HG03095 (cell line): ENCODE results near the gene DYNC1LI2.
A peak's percentile ranks its signal among the peaks of the same experiment; 100 is the strongest.
"Not testable (repeated sequence)": the region's sequence is repeated elsewhere in the genome, so short reads cannot be mapped to it uniquely, and the experiment has no call there.

Experiments used
- ATAC-seq: cut with Tn5 transposase; IDR thresholded peaks from one replicate; pipeline ENCODE4 v1.9.1; 2021; ENCODE audit warnings: moderate library complexity; ENCODE audit not compliant: unreplicated experiment

Gene DYNC1LI2

DNA sequence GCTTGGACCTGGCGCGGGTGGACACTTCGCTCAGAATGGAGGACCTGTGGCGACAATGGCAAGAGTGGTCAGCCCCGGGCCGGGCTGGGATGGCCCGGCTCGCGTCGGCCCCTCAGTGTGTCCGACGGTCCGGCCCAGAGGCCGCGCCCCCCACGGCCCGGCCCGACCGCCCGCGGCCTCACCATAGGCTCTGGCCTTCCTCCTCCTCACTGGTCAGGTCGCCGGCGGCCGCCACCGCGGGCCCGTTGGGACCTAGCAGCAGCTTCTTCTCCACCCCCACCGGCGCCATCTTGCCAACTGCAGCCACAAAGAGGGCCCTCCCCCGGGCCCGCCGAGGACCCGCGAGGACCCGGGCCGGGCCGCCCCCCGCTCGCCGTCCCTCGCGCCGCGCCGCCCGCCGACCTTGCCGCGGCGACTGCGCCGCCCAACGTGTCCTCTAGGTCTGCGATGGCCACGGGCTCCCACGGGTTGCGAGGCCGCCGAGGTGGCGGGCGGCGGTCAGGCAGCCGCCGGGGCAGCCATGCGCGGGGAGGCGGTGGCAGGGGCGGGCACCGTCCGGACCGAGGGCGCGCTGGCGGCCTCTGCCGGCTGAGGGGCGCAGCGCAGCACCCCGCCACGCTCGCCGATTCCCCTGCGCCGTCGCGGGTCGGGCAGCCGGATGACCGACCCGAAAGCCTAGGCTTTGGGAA, at the start of gene DYNC1LI2:
Gene DYNC1LI2, minus strand, starts transcription at position 307 of the 689 bp plus-strand sequence. Its CDS starts 18 bp downstream, at position 289.
- ATAC-seq = peak; percentile 87

DNA sequence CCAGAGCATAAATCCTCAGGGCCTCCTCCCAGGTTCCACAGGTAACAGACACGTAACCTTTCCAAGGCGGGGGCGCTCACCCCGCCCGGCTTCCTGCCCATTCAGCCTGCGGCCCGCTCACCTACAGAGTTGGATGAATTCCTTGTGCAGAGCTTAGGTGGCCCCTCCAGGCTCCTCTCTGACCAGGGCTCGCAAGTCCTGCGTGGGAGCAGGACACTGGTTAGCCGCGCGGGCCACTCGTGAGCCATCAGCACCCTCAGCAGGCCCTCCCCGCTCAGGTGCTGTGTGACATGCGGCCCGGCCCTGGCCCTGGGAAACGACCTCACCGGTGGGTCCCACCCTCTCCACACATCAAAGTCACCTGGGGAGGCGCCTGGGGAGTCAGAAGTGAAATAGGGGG, 49.4 kb upstream of the DYNC1LI2 start:
- ATAC-seq = no peak

DNA sequence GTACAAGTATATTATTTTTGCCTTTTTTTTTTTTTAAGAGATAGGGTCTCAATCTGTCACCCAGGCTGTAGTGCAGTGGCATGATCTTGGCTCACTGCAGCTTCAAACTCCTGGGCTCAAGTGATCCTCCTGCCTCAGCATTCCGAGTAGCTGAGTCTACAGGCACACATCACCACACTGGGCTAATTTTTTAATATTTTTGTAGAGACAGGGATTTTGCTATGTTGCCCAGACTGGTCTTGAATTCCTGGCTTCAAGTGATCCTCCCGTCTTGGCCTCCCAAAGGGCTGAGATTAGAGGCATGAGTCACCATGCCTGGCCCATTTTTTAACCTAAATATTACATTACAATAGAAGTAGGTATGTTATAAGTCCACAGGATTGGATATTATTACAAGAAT, 46.8 kb upstream of the DYNC1LI2 start:
- no peak for ATAC-seq

DNA sequence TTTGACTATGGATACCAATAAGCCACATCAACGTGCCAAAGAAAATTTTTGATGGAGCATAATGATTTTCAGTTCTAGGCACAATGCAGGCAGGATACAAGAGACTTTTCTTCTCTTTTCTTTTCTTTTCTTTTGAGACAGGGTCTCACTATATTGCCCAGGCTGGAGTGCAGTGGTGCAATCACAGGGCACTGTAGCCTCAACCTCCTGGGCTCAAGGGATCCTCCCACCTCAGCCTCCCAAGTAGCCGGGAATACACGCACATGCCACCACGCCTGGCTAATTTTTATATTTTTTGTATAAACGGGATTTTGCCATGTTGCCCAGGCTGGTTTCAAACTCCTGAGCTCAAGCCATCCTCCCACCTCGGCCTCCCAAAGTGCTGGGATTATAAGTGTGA, 42.6 kb upstream of the DYNC1LI2 start:
- ATAC-seq = not testable (repeated sequence)

DNA sequence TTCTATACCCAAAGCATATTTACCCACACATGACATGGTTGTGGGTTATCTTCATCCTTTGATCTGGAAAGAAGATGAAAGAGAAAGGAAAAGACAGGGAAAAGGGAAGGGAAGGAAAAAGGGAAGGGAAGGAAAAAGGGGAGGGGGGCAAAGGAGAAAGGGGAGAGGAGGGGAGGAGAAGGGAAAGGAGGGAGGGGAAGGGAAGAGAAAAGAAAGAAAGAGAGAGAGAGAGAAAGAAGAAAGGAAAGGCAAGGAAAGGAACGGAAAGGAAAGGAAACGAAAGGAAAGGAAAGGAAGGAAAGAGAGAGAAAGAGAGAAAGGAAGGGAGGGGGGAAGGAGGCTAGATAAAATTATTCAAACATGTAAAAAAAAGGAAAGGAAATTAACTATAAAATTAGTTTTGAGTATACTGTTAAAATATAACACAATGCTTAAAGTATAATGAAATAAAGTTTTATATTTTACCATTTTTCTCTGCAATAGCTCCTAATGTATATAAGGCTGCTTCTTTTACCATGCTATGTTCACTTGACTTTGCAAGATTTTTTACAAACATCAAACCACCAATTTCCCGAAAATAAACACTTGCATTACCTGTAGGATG, 38.8 kb upstream of the DYNC1LI2 start:
- ATAC-seq = no peak

DNA sequence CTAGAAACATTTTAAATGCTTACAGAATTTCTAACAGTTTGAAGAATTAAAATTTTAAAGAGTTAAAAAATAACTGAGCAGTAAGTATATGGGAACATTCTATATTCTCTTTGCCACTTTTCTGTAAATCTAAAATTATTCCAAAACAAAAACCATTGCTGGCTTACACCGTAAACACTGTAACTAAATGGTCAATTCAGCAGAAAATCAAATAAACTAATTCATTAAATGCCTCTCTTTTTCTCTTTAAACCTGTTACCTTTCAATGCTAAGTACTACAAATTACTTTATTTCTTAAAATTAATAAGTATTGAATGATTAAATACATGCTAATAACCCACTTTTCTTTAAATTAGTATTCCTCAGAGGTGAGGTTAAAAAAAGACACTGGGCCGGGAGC, 36.0 kb upstream of the DYNC1LI2 start:
- ATAC-seq = no peak

DNA sequence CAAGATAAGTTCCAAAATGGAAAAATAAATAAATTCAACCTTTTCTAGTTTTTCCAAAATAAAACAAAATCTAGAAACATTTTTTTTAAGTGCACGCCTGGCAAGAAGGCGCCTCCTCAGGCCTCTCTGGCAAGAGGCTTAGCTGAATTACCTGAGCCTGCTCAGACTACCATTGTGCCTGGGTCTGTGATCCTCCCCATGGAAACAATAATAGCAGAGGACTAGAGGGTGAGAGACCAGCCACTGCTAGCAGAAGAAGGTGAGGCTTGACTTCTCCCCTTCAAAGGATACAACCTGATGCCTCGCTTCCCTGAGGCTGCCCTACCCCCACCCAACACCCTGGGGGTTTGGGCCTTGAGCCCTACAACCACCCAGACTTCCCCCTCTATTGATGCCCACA, 35.1 kb upstream of the DYNC1LI2 start:
- ATAC-seq = no peak

DNA sequence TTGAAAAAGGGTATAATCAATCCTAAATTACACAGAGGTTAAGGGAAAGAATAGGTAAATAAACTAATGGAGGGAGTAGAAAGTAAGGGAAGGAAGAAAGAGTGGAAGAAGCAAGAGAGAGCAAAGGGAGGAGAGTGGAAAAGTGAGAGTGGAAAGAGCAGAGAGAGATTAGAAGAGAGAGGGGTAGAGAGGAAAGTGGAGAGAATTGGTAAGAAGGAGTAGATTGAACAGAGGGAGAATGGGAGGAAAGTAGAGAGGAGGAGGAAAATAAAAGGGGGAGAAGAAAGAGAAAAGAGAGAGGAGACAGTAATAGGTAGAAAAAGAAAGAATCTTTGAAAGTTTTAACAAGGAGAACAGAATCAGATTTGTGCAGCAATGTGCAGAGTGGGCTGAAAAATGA, 25.0 kb upstream of the DYNC1LI2 start:
- no peak for ATAC-seq

DNA sequence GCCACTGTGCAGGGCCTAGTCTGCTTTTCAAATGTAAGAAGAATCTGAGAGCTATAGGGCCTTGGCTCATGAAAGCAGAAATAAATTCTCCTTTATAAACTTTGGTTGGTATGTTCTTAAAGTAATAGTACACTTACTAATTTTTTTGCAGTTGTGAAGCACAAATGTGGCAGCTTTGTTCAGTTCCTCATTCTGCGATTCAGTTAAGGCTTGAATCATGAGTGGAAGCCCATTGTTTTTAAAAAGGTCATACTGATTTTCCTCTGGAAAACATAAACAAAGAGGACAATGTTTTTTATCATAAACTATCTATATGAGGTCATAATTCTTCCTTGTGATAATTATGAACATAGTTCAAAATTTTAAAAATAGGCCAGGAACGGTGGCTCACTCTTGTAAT, 23.6 kb upstream of the DYNC1LI2 start:
- no peak for ATAC-seq

DNA sequence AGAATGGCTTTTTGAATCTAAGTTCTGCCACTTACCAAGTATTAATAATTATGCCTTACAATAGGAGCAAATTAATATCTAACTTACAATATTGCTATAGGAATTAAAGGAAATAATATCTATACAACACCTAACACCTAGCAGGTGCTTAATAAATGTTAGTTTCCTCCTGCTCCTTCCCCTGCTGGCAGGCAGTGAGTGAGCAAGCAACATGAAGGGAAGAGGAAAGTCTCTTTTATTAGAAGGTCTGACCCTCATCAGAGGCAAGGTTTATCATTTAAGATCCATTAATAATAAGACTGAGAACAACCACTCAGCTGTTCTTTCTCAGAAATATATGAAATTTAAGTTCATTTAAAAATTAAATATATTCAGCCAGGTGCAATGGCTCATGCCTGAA, 6.7 kb upstream of the DYNC1LI2 start:
- ATAC-seq = no peak

DNA sequence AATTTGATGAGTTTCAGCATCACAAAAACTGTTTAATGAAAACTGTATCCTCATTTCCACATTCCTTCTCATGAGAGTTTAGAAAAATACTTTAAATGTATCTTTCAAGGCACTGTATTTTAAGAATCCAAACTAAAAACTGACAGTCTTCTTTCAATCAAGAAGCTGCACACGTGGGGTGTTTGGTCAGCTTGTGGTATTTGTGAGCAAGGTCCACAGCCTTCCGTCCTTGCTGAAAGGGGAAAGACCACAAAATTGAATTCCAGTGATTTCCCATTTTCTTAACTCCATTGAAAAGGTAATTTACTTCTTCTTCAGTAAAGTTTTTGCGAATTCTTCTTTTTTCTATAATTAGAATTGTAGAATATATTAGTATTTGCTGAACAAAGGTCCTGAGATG, 3.4 kb upstream of the DYNC1LI2 start:
- no peak for ATAC-seq

DNA sequence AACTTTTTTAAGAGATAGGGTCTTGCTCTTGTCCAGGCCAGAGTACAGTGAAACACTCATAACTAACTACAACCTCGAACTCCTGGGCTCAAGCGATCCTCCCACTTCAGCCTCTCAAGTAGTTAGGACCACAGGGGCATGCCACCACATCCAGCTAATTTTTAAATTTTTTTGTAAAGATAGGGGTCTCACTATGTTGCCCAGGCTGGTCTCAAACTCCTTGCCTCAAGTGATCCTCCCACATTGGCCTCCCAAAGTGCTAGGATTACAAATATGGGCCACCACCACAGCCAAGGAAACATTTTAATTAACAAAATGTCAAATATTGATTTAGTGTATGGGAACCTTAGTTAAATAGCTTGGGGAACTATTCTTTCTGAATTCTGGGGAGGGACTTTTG, 2.8 kb upstream of the DYNC1LI2 start:
- no peak for ATAC-seq

DNA sequence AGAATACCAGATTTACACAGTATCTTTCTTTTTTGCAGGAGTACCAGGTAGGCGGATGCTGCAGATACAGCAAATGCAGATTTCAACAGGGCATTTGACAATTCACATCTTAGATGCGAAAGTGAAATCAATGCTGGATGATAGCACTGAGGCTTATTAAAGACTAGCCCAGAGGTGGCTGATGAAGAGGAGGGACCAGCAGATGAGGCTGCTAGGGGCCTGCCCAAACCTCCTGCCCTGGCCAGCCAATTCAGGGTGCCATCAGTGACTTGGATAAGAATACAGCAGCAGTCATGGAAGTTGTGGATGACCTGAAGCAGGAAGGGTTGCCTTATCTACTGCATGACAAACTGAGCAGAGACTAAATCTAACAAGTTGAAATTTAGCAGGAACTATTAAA, 1.5 kb upstream of the DYNC1LI2 start:
- no peak for ATAC-seq

DNA sequence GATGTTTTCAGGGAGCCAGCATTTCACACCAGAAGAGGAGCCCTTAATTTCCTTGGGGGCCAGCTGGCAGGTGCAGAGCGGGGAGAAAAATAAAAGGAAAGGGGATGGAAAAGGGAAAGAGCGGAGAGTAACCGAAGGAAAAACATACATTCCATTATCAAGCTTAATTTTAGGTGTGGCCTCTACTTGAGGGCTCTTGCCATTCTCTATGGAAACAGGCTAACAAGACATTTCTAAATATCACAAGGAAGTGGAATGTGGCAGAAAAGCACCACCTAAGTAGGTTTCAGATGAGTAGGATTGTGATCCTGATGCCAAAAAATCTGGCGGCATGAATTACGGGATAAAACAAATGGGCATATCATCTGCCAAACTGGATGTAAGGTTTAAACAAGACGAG, 970 bp upstream of the DYNC1LI2 start:
- no peak for ATAC-seq

DNA sequence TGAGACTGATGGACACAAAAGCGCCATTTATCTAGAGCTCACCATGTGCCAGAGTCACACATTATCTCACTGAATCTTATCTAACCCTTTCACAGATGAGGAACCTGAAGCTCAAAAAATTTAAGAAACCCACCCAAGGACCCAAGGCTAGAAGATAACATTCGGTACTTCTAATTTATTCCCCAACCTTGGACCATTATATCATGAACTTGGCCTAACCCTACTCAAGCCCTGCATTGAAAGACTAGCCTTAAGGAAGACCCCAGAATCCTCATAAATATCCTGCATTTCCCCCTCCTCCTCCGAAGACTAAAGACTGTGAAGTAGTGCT, 548 bp upstream of the DYNC1LI2 start:
- ATAC-seq = no peak

DNA sequence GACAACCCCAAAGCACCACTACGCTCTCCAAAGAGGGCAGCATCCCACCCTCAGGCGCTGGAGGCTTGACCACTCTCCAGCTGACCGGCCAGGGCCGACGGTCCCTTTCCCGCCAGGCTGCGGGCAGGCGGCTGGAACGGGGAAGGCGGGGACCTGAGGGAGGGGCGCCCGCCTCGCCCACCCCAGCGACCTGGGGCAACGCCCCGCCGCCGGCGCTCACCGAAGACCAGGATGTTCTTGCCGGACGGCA, 431 bp downstream of the DYNC1LI2 start:
- no peak for ATAC-seq

DNA sequence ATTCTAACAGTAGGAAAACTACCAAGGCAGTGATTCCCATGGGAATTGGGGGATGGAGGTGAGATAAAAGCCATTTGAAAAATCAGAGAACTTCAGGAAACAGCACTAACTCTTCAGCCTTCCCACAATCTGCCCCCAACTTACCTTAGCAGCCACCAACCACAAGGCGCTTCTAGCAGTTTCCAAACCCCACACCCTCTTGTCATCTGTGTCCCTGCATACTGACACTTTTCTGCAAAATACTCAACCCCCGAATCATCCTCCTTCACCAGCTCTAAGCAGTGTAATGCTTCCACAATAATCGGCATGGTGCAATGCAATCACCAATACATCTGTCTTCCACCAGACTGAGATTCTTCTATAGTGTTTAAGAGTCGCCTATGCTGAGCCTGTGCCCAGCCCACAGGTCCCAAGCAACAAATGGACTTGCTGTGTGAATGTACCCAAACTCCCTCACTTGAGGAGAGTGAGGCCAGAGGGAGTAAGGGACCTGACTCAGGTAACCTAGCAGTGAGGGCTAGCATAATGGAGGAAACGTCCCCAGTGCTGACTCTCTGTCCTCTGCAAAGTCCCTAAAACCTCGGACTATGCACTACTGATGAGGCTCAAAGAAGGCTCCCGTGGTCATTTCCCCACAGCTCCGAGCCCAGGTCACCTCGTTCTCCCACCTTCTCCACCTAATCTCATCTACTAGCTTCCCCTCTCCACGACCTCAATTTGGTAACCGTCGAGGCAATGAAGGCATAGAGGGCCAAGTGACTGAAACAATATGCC, 943 bp downstream of the DYNC1LI2 start:
- no peak for ATAC-seq

DNA sequence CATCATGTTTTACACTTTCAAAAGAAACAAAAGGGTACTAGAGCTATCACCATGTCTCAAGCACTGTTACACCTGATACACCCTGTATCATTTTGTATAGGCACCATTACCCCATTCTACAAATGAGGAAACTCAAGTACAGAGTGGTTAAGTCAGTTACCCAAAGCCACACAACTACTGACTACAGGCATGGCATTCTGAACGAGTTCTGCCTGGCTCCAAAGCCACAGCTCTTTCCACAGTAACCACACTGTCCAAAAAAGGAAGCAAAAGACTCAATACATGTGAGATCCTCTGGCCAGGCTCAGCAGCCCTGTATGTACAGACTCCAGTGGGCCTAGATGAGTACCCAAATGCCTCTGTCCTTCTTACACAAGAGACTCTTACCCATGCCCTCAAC, 4.7 kb downstream of the DYNC1LI2 start:
- ATAC-seq = no peak

DNA sequence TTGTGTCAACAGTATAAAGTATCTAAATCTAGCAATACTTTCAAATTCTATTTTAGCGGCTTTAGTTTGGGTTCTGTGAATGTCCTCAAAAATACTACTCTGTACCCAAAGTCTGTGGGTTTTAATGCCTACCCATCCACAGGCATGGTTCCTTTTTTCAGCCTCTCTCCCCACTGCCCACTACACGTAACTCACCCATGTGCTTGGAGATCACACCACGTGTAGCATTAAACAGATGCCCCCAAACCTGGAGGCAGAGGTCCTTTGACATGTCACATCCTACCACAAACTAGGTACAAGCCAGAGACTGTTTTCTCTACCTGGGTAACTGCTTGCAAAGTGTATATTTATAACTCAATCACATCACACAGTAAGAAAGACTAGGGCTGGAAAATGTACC, 5.4 kb downstream of the DYNC1LI2 start:
- no peak for ATAC-seq

DNA sequence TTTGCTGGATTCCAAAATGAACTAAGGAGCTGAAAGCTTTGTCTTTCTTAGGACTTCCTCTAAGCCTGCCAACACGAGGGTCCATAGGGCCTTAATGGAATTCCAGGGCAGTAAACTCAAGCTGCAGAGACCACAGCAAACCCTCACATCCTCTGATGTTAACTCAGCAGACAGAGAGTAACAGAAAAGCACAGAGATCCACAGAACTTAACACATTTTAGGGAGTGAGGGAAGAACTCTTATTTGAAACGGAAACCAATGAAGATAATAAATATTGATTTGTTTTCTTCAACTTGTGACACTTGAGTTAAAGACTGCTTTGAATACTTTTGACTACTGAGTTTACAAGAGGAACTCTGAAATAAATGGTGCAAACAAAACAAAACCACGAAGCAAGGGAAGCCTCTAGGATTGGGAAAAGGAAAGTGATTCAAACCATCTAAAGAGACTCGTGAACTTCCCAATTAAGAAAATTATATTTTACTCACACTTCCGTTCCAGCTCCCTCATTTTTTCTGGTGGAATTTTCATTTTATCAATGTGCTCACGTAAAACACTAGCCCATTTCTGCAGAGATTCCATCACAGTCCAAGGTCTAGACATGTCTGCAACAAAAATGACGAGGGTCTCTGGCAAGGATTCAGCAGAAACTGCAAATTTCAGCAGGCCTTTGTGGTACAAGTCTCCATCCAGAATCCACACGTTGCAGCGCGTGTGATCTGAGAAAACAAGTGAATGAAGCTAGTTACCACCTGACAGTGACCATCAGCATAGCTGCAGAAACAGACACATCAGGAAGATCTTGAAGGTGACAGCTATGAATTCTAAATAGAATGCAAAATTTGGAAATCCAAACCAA, 9.2 kb downstream of the DYNC1LI2 start:
- no peak for ATAC-seq

DNA sequence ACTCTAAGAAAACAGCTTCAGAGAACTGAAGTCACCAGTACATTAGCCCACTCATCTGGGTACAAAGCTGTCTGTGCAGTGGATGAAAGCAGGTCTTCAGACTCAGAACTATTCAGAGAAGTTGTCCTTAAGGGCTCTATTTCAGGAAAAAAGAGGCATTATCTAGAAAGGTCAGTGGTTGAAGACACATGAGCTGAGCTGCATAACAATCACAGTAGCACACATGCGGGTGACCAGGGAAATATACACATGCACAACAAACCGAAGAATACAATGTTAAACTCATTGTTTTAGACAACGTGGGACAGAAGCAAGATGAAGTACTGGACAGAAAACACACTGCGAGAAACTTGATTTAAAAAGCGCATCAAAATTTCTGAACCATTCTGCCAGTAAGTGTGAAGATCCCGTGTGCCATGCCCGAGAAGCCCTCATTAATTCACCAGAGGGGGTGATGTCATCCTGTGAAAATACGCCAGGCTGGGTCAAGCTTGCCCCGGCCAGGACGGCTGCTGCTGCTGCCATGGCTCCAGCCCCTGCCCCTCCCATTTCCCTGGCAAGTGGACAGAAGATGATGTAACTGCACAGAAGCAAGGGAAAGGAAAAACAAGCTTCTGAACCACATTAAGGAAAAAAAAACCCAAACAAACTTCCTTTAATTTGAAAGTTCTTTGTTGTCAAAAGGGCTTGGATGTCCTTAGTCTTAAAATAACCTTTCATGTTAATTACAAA, 10.1 kb downstream of the DYNC1LI2 start:
- ATAC-seq = no peak
